Breast epithelium (tissue), 4 donors: ENCODE data around the gene CYBC1. TPM values are rescaled to one million over a fixed set of nuclear protein-coding genes. Genes with fewer than 3 reads are reported as not detected.
"Not testable (repeated sequence)": the region's sequence is repeated elsewhere in the genome, so short reads cannot be mapped to it uniquely, and the experiment has no call there.

Experiments used
- DNase-seq, 2 donors: peaks; one replicate each; pipeline ENCODE4 v3.0.0-alpha.2; 2019; ENCODE audit warnings: low spot score in 2 of 2
- H3K27ac ChIP-seq, 2 donors: fragments of 200-600 bp; sonication (generic) in 1 of 2; one replicate each; pipeline ENCODE4 v1.5.1; 2016 to 2019; ENCODE audit warnings: mild to moderate bottlenecking in 1 of 2
- H3K27me3 ChIP-seq, 2 donors: fragments of 200-600 bp; sonication (generic) in 1 of 2; one replicate each; pipeline versions ENCODE4 v1.5.1 to v1.6.0; 2017 to 2019; ENCODE audit warnings: control low read depth in 1 of 2, mild to moderate bottlenecking in 1 of 2
- H3K36me3 ChIP-seq: fragments of 200-600 bp; one replicate; pipeline ENCODE4 v1.5.1; 2019
- H3K4me1 ChIP-seq, 2 donors: fragments of 200-600 bp; sonication (generic); one replicate each; pipeline ENCODE4 v1.5.1; 2016 to 2019; ENCODE audit warnings: control low read depth in 1 of 2
- H3K4me3 ChIP-seq, 3 donors: fragments of 200-600 bp; sonication (generic); 1 replicate in 2 of 3; 2 replicates in 1 of 3; pipeline ENCODE4 v1.5.1; 2016 to 2019; ENCODE audit warnings: mild to moderate bottlenecking in 3 of 3, moderate library complexity in 2 of 3
- H3K9me3 ChIP-seq, 2 donors: fragments of 200-600 bp; sonication (generic) in 1 of 2; one replicate each; pipeline ENCODE4 v1.5.1; 2016 to 2019; ENCODE audit warnings: control low read depth in 1 of 2
- CTCF ChIP-seq, 3 donors: fragments of 450-650 bp; IDR thresholded peaks; one replicate each; pipeline ENCODE4 v1.5.1; 2016 to 2017; ENCODE audit warnings: antibody characterized with exemption in 3 of 3, mild to moderate bottlenecking in 3 of 3, moderate library complexity in 3 of 3
- POLR2A ChIP-seq: fragments of 450-650 bp; IDR thresholded peaks from one replicate; pipeline ENCODE4 v1.6.1; 2016; ENCODE audit warnings: antibody characterized with exemption, mild to moderate bottlenecking, moderate library complexity
- POLR2AphosphoS5 ChIP-seq, 3 donors: sonication (generic); formaldehyde crosslinking; IDR thresholded peaks; one replicate each; pipeline ENCODE4 v1.6.1; 2017; ENCODE audit warnings: antibody characterized with exemption in 3 of 3
- intact Hi-C: fragments of 100-400 bp; cut with DNase I; formaldehyde crosslinking; loops from one replicate; pipeline ENCODE4 v1.15.1; 2023; ENCODE audit warnings: low total_unique reads
- total RNA-seq, 3 donors: library from RNA; depleted of rRNA; stranded (reverse); fragments of >200 nt; gene quantifications; one replicate each; pipeline ENCODE4 v1.1.0, GENCODE V29; 2016

CYBC1 gene
- total RNA-seq, 3 donors from 2014 or later, result 54.7 to 71.4 (median 61.9) TPM

GRCh38 chr17:82412535-82413520 lies 37.7 kb downstream of the CYBC1 start:
- DNase-seq, result no peak
- H3K27ac ChIP-seq, result no peak overlapping the region
- intact Hi-C loops, result loop anchor here (10.0 kb wide), 2 partner anchors 58 to 178 kb away; partner anchors contain the start of gene TEX19
- no peaks in the 10 kb centered on the region for H3K9me3 ChIP-seq
- no peak overlapping the region for H3K4me3 ChIP-seq
- H3K27me3 ChIP-seq, result no peaks in the 10 kb centered on the region
- no peaks in the 10 kb centered on the region for H3K4me1 ChIP-seq
- no peaks in the 10 kb centered on the region for H3K36me3 ChIP-seq
- TF ChIP-seq POLR2A (no peak), POLR2AphosphoS5 (IDR thresholded peaks at IDR 0.05) (no peak), CTCF (IDR thresholded peaks at IDR 0.05) (no peak)

DNA sequence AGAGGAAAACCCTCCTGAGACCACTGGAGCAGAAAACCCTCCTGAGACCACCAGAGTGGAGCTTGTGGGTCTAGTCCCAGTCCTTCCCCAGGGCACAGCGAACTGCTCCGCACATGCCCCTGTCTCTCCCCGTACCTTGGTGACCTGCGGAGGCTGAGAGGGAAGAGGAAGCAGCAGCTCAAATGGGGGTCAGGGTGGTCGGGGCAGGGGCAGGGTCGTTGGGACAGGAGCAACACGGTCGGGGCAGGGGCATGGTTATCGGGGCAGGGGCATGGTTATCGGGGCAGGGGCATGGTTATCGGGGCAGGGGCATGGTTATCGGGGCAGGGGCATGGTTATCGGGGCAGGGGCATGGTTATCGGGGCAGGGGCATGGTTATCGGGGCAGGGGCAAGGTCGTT lies 38.5 kb downstream of the CYBC1 start:
- H3K36me3 ChIP-seq, DNase-seq, H3K9me3 ChIP-seq, H3K4me3 ChIP-seq, H3K27ac ChIP-seq, H3K4me1 ChIP-seq, H3K27me3 ChIP-seq: not testable (repeated sequence)
- intact Hi-C loops, result loop anchor here (10.0 kb wide), 2 partner anchors 57 to 177 kb away; partner anchors contain the start of gene TEX19

- no peaks in the 10 kb centered on the region for H3K36me3 ChIP-seq
- no peak overlapping the region for H3K4me3 ChIP-seq
- H3K27ac ChIP-seq, result no peak overlapping the region
- TF ChIP-seq POLR2AphosphoS5 (IDR thresholded peaks at IDR 0.05) (no peak), POLR2A (no peak), CTCF (IDR thresholded peaks at IDR 0.05) (no peak)
- no peaks in the 10 kb centered on the region for H3K4me1 ChIP-seq
- no peak for DNase-seq
- no peaks in the 10 kb centered on the region for H3K9me3 ChIP-seq
- intact Hi-C loops, result loop anchor here (10.0 kb wide), 2 partner anchors 57 to 177 kb away; partner anchors contain the start of gene TEX19
- H3K27me3 ChIP-seq, result no peaks in the 10 kb centered on the region
Observed at GRCh38 chr17:82411396-82412053, 39.0 kb downstream of the CYBC1 start.

DNA sequence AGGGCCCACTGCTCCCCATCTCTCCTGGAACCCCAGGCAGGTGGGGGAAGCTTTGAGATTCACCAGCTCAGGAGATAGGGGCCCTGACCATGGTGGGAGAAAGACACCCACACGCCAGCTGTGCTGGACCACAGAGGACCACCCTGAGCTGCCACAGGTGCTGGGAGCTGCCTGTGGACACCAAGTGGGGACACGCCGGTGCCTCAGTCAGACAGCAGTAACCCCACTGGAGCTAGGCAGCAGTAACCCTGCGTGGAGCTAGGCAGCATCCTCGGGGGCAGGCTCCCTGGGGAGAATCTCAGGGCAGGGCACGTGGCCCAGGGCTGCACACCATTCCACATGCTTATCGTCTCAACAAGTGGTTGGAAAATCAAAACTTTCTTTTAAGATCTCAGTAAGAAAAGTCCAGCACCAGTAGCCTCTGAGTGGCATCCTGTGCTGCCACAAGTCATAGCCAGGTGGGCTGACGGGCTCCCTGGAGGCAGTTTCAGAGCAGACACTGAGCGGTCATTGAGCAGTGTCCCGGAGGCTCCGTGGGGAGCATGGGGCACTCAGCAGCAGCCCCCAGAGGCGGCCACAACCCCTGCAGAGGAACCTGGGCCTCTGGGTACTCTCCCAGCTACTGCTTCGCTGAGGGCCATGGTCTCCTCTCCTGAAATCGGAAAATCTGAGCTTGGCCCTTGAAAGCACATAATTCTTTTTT lies 40.4 kb downstream of the CYBC1 start:
- intact Hi-C loops, result loop anchor here (10.0 kb wide), 2 partner anchors 55 to 175 kb away; partner anchors contain the start of gene TEX19
- no peak overlapping the region for H3K4me3 ChIP-seq
- no peaks in the 10 kb centered on the region for H3K9me3 ChIP-seq
- no peaks in the 10 kb centered on the region for H3K36me3 ChIP-seq
- TF ChIP-seq POLR2A (no peak), CTCF (IDR thresholded peaks at IDR 0.05) (no peak), POLR2AphosphoS5 (IDR thresholded peaks at IDR 0.05) (no peak)
- no peak overlapping the region for H3K27ac ChIP-seq
- DNase-seq, result no peak
- no peaks in the 10 kb centered on the region for H3K27me3 ChIP-seq
- no peaks in the 10 kb centered on the region for H3K4me1 ChIP-seq

DNA sequence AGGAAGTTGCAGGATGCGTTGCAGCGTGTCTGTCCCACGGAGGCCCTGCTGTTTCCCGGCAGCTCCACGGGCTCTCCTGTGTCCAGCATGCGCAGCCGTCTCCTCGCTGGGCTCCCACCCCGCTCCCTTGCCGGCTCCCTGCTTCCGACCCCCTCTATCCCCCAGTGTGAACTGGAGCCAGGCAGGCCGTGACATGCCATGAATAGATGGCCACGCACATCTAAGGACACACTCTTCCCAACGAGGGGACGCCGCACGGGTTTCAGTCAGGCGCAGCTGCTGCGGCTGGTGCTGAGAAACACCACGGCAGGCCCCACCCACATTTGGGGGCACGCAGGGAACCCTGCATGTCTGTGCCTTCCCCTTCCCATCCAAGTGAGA lies 41.6 kb downstream of the CYBC1 start:
- TF ChIP-seq CTCF (IDR thresholded peaks at IDR 0.05) (no peak), POLR2AphosphoS5 (IDR thresholded peaks at IDR 0.05) (no peak), POLR2A (no peak)
- Histone ChIP-seq H3K27me3 (no peaks in the 10 kb centered on the region), H3K36me3 (peaks cover under 1% of the 10 kb centered on the region), H3K27ac (no peak overlapping the region), H3K9me3 (no peaks in the 10 kb centered on the region), H3K4me1 (no peaks in the 10 kb centered on the region), H3K4me3 (no peak overlapping the region)
- intact Hi-C loops, result no loop called here
- no peak for DNase-seq
